Activated CD8-positive, alpha-beta memory T cell treated with anti-CD3 and anti-CD28 coated beads, Interleukin-2, amount 50 U/mL, for 48 hours (primary cell): ENCODE data around the gene MT1E.
A peak's percentile ranks its signal among the peaks of the same experiment; 100 is the strongest.

Experiments used
- DNase-seq: peaks from one replicate; pipeline ENCODE4 v3.0.0-alpha.2; 2020

MT1E gene

GRCh38 chr16:56628486-56629350 is 3.1 kb downstream of the MT1E start:
- DNase-seq: no peak

DNA sequence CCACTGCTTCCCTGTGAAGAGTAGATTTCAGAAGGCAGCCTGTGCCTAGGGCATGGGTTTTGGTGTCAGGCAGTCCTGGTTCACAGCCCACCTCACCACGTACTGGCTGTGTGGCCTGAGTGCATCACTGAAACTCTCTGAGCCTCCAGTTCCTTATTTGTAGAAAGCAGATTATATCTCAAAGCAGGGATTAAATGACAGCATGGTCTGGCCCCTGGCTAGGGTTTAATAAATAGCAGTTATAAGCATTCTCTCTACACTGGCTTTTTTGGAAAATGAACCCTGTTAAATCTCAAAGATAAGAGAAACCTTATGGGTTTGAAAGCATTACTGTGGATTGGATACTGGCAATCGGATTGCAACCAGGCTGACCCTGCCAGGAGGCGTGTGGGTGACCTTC is 4.0 kb downstream of the MT1E start:
- no peak for DNase-seq

- DNase-seq: no peak
Measured at GRCh38 chr16:56630134-56630533, 4.6 kb downstream of the MT1E start.

DNA sequence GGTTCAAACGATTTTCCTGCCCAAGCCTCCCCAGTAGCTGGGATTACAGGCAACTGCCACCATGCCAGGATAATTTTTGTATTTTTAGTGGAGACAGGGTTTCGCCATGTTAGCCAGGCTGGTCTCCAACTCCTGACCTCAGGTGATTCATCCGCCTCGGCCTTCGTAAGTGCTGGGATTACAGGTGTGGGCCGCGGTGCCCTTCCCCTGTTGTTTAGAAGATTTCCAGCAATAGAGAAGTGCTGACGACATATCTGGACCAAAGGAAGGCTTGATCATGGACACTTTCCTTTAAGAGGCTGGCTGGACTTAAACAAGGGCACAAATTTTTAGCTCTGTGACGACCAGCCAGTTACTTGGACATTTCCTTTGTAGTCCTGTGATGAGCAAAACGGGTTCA is 5.6 kb downstream of the MT1E start:
- no peak for DNase-seq

- no peak for DNase-seq
Measured at GRCh38 chr16:56631832-56632155, 6.2 kb downstream of the MT1E start.

DNA sequence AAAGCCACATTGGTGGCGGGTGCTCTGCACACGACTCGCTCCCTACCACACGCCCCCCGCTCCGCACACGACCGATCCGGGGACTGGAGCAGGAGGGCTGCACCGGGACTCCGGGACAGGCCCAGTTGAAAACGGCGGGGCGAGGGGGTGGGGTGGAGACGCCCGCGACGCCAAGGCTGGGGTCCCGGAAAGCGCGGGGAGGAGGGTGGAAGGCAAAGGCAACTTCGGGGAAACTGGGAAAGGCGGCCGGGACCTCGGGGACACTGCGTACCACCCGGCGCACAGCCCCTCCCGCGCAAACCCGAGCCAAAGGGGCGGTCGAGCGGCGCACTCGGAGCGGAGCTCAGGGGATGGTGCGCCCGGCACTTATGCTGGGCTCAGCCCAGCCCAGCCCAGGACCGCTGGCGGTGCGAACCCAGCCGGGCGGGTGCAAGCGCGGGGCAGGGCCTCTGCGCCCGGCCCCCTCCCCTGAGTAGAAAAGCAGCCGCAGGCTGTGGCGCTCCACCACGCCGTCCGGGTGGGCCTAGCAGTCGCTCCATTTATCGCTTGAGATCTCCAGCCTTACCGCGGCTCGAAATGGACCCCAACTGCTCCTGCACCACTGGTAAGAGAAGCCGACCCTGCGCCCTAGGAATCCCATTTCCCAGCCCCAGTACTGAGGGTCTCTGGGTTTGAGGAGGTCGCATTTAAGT is 6.7 kb downstream of the MT1E start, which contains the start of gene MT1M:
Gene MT1M, plus strand, starts transcription at position 504 of the 692 bp plus-strand sequence. Its CDS starts 73 bp downstream, at position 577.
- no peak for DNase-seq

DNA sequence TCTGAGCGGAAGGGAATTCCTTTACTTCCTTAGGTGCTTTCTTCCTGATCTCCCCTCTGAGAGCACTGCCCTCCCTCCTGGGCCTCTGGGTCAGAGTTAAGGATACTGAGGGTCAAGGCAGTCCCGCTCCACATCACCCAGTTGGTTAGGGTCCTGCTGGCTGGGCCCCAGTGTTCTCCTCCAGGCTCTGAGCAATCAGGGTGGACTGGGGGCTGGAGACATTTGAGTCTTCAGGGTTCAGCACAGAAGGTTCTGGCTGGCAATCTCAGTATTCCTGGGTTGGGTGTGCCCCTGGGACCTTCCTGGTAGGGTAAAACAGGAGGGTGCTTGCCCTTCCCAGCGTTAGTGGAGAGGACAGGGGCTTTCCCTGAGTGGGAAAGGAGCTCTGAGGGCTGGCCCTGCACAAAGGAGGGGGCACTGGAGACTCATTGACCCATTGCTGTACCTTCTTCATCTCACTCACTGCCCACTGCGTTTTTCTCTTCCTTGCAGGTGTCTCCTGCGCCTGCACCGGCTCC is 7.3 kb downstream of the MT1E start:
- DNase-seq: no peak

GRCh38 chr16:56633535-56633934 is 8.0 kb downstream of the MT1E start:
- no peak for DNase-seq

DNA sequence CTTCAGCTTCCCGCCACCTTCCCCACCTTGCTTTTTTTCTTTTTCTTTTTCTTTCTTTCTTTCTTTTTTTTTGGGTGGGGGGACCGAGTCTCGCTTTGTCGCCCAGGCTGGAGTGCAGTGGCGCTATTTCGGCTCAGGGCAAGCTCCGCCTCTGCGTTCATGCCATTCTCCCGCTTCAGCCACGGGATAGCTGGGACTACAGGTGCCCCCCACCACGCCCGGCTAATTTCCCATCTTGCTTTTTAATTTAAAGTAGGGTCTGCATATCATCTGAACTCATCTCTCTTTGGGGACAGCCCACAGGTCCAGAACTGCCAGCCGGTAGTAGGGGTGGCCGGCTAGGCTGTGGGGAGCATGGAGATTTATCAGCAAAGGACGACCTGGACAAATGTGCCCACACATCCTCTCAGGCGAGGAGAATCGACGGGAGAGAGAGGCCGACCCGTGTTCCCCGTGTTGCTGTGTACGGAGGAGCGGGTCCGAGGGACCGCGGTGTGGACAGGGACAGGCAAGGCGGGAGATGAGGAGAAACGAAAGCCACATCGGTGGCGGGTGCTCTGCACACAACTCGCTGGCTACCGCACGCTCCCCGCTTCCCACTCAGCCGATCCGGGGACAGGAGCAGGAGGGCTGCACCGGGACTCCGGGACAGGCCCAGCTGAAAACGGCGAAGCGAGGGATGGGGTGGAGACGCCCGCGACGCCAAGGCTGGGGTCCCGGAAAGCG is 9.3 kb downstream of the MT1E start:
- DNase-seq: no peak

- no peak for DNase-seq
Measured at GRCh38 chr16:56635441-56635967, 9.9 kb downstream of the MT1E start.

GRCh38 chr16:56636616-56637413 is 11.2 kb downstream of the MT1E start:
- DNase-seq: no peak

GRCh38 chr16:56637814-56638750 is 12.5 kb downstream of the MT1E start, which contains the start of gene MT1A:
MT1A (plus strand) TSS chr16:56638666; CDS start chr16:56638739, 73 bp downstream.
- DNase-seq: no peak

DNA sequence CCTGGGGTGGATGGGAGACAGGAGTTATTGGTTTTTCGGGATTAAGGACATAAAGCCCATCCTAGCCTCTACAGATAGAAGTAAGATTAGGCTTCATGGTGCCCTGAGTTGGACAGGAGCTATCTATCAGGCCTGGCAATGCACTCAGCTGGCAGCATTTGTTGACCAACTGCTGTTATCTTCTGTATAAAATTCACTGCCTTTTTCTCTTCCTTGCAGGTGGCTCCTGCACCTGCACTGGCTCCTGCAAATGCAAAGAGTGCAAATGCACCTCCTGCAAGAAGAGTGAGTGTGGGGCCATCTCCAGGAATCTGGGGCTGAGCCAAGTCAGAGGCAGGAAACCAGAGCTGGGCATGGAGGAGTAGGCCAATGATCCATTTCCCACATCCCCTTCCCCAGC is 13.5 kb downstream of the MT1E start:
- no peak for DNase-seq

GRCh38 chr16:56640076-56640475 is 14.5 kb downstream of the MT1E start:
- no peak for DNase-seq

DNA sequence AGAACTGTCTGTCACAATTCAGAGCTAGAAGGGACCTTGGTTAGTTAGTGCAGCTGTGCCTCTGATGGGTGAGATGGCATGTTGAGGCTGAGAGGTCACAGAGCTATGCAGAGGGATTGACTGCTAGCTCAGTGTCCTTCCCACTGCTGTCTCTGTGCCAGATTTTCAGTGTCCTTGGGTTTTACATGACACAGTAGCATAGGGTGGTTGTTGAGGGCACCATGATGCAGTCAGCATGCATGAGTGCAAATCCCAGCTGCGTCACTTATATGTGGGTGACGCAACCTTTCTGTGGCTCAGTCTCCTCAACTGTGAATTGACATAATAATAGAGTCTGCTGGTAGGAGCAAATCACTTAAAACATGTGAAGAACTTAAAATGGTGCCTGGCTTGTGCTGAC is 15.6 kb downstream of the MT1E start:
- no peak for DNase-seq

DNA sequence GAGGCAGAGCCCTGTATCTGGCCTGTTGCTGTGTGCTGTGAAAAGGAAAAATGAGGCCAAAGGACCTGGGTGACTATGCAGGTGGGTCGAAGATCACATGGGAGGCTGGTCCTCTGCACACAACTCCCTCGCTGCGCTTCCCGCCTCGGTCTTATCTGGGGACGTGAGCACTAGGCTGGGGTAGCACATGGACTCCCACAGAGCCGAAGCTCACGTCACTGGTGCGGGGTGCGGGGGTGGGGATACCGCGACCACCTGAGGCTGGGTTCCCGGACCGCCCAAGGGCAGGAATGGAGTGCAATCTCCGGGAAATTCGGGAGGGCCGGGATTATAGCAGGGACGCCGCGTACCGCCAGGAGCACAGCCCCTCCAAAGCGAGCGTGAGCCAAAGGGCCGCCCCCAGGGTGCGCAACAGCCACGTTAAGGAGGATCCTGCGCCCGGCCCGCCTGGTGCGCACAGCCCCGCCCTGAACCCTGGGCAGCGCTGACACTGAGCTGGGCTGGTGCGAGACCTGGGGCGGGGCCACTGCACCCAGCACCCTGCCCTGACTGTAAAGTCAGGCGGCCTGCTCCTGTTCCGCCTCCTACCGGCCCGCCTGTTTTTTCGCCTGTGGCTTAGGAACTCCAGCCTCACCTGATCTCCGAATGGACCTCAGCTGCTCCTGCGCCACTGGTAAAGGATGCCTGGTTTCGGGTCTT is 17.6 kb downstream of the MT1E start:
- peak; percentile 88 for DNase-seq

DNA sequence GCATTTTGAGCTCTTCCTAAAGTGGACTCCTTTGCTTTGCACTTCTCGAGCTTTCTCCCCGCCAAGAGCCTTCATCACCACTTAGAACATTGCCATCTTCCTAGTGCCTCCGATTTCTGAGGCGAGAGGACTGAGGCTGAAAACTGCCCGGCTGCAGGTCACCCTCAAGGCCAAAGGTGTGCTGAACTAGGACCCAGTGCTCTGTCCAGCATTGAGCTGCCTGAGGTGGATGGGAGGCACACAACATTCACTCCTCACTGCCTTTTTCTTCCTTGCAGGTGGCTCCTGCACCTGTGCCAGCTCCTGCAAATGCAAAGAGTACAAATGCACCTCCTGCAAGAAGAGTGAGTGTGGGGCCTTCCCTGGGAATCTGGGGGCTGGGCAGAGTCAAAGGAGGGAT is 18.3 kb downstream of the MT1E start:
- DNase-seq: no peak

DNA sequence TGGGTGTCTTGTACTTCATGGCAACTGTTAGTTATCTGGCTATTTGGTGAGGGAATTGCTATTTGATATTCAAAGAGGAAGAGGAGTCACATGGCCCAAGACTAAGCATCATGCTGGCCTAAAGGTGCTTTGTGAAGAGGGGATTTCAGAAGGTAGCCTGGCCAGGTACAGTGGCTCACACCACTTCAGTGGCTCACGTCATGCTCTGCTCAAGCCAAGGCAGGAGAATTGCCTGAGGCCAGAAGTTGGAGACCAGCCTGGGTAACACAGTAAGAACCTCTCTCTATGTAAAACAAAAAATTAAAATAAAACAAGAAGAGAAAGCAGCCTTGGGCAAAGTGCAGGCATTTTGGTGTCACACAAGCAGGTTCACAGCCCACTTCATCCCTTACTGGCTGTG is 19.7 kb downstream of the MT1E start:
- no peak for DNase-seq

GRCh38 chr16:56645838-56646237 is 20.3 kb downstream of the MT1E start:
- DNase-seq: no peak

DNA sequence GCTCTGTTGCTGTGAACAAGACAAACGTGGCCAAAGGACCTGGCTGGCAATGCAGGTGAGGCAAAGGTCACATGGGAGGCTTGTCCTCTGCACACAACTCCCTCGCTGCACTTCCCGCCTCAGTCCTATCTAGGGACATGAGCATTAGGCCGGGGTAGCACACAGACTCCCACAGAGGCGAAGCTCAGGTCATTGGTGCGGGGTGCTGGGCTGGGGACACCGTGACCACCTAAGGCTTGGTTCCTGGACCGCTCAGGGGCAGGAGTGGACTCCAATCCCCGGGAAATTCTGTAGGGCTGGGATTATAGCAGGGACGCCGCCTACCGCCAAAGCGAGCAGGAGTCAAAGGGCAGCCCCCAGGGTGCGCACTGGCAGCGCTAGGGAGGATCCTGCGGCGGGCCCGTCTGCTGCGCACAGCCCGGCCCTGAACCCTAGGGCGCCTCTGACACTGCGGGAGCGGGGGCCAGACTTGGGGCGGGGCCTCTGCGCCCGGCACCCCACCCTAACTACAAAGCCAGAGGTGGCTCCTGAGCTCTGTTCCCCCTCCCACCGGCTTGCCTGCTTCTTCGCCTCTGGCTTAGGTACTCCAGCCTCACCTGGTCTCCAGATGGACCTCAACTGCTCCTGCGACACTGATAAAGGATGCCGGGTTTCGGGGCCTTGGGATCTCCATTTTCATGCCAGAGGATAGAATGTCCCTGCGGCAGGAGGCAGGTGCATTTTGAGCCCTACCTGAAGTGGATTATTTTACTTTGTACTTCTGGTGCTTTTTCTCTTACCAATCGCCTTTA is 22.3 kb downstream of the MT1E start:
- DNase-seq: no peak
